ENCODE results near the gene OR6V1. TPM values are rescaled to one million over a fixed set of nuclear protein-coding genes. Genes with fewer than 3 reads are reported as not detected.

Gene OR6V1
- not detected for total RNA-seq (ENCODE audit: unreplicated experiment)
- long read RNA-seq, result 0 reads

- Mint-ChIP-seq H3K9me3 (ENCODE audit: unreplicated experiment) (no peaks in the 10 kb centered on the region), H3K4me1 (ENCODE audit: unreplicated experiment) (peaks cover 6% of the 10 kb centered on the region), H3K27me3 (ENCODE audit: unreplicated experiment) (peaks cover 2% of the 10 kb centered on the region), H3K4me3 (ENCODE audit: unreplicated experiment) (no peak within 1 kb of the TSS), H3K27ac (ENCODE audit: unreplicated experiment) (no peak within 1 kb of the TSS), H3K36me3 (ENCODE audit: low read depth, unreplicated experiment) (no peaks in the 10 kb centered on the region)
- TF ChIP-seq, protein P1, sequence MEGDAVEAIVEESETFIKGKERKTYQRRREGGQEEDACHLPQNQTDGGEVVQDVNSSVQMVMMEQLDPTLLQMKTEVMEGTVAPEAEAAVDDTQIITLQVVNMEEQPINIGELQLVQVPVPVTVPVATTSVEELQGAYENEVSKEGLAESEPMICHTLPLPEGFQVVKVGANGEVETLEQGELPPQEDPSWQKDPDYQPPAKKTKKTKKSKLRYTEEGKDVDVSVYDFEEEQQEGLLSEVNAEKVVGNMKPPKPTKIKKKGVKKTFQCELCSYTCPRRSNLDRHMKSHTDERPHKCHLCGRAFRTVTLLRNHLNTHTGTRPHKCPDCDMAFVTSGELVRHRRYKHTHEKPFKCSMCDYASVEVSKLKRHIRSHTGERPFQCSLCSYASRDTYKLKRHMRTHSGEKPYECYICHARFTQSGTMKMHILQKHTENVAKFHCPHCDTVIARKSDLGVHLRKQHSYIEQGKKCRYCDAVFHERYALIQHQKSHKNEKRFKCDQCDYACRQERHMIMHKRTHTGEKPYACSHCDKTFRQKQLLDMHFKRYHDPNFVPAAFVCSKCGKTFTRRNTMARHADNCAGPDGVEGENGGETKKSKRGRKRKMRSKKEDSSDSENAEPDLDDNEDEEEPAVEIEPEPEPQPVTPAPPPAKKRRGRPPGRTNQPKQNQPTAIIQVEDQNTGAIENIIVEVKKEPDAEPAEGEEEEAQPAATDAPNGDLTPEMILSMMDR (IDR thresholded peaks at IDR 0.05; ENCODE audit: unreplicated experiment), result no peak
- no peak for DNase-seq (ENCODE audit: low spot score)
These were observed at the start of gene OR6V1 for GRCh38 chr7:143052041-143052440. Gene OR6V1 (plus strand): TSS chr7:143052341. CDS start chr7:143052341, 0 bp downstream.

DNA sequence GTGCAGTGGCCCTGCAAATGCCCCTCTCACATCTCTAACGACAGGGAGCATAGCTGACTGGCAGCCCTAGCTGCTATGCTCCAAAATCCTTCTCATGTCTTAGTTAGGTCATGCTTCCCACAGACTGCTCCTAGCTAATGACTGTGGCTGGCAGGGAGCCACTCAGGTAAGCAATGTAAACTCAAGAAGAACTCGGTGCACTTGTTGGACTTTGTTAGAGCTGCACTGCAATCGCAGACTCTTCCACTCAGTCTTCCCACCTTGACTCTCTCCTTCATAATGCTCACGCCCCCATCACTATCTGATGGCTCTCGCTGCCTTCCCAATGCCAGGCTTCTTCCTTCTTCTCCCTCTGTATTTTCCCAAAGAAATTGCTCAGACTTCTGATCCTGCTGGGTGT, 49.2 kb upstream of the OR6V1 start:
- TF ChIP-seq, protein P1 (IDR thresholded peaks at IDR 0.05; ENCODE audit: unreplicated experiment), result no peak
- H3K36me3 Mint-ChIP-seq (ENCODE audit: low read depth, unreplicated experiment), result no peaks in the 10 kb centered on the region
- no peak overlapping the region for H3K4me3 Mint-ChIP-seq (ENCODE audit: unreplicated experiment)
- H3K9me3 Mint-ChIP-seq (ENCODE audit: unreplicated experiment), result no peaks in the 10 kb centered on the region
- no peaks in the 10 kb centered on the region for H3K4me1 Mint-ChIP-seq (ENCODE audit: unreplicated experiment)
- H3K27ac Mint-ChIP-seq (ENCODE audit: unreplicated experiment), result no peak overlapping the region
- peaks cover 2% of the 10 kb centered on the region for H3K27me3 Mint-ChIP-seq (ENCODE audit: unreplicated experiment)
- no peak for DNase-seq (ENCODE audit: low spot score)

GRCh38 chr7:143003393-143004051, 48.6 kb upstream of the OR6V1 start:
- Mint-ChIP-seq H3K27me3 (ENCODE audit: unreplicated experiment) (no peaks in the 10 kb centered on the region), H3K27ac (ENCODE audit: unreplicated experiment) (no peak overlapping the region), H3K36me3 (ENCODE audit: low read depth, unreplicated experiment) (no peaks in the 10 kb centered on the region), H3K4me3 (ENCODE audit: unreplicated experiment) (no peak overlapping the region), H3K4me1 (ENCODE audit: unreplicated experiment) (no peaks in the 10 kb centered on the region), H3K9me3 (ENCODE audit: unreplicated experiment) (no peaks in the 10 kb centered on the region)
- DNase-seq (ENCODE audit: low spot score), result no peak
- TF ChIP-seq, protein P1 (IDR thresholded peaks at IDR 0.05; ENCODE audit: unreplicated experiment), result peak; percentile 95

GRCh38 chr7:143005632-143006260, 46.4 kb upstream of the OR6V1 start:
- no peak for DNase-seq (ENCODE audit: low spot score)
- TF ChIP-seq, protein P1 (IDR thresholded peaks at IDR 0.05; ENCODE audit: unreplicated experiment), result no peak
- Mint-ChIP-seq H3K27me3 (ENCODE audit: unreplicated experiment) (no peaks in the 10 kb centered on the region), H3K36me3 (ENCODE audit: low read depth, unreplicated experiment) (no peaks in the 10 kb centered on the region), H3K4me3 (ENCODE audit: unreplicated experiment) (no peak overlapping the region), H3K4me1 (ENCODE audit: unreplicated experiment) (no peaks in the 10 kb centered on the region), H3K9me3 (ENCODE audit: unreplicated experiment) (no peaks in the 10 kb centered on the region), H3K27ac (ENCODE audit: unreplicated experiment) (no peak overlapping the region)
